Memory B cell (primary cell): Measurements from ENCODE around the gene RGS1.
A peak's percentile ranks its signal among the peaks of the same experiment; 100 is the strongest.

ENCODE experiments used
- ATAC-seq: fragments of 150-1000 bp; cut with Tn5 transposase; 2 replicates; pipeline ENCODE4 v1.10.0; 2021; ENCODE audit warnings: low read depth, mild to moderate bottlenecking, moderate library complexity
- DNase-seq, 2 donors: peaks; one replicate each; pipeline ENCODE4 v3.0.0; 2022; ENCODE audit warnings: low spot score in 2 of 2
- H3K27ac Mint-ChIP-seq: one replicate; pipeline ENCODE4 v1.8.0; 2022; ENCODE audit warnings: mild to moderate bottlenecking, moderate library complexity, mixed read lengths
- H3K27me3 Mint-ChIP-seq: one replicate; pipeline ENCODE4 v1.8.0; 2022; ENCODE audit warnings: mixed read lengths
- H3K36me3 Mint-ChIP-seq: one replicate; pipeline ENCODE4 v1.8.0; 2022; ENCODE audit warnings: mild to moderate bottlenecking, mixed read lengths
- H3K4me1 Mint-ChIP-seq: one replicate; pipeline ENCODE4 v1.8.0; 2022; ENCODE audit warnings: mixed read lengths
- H3K4me3 Mint-ChIP-seq: one replicate; pipeline ENCODE4 v1.8.0; 2022; ENCODE audit warnings: mild to moderate bottlenecking, moderate library complexity, mixed read lengths
- H3K9me3 Mint-ChIP-seq: one replicate; pipeline ENCODE4 v1.8.0; 2022; ENCODE audit warnings: mixed read lengths

Gene RGS1

GRCh38 chr1:192604979-192605620 lies 29.5 kb downstream of the RGS1 start:
- peaks cover 36% of the 10 kb centered on the region for H3K4me1 Mint-ChIP-seq
- H3K36me3 Mint-ChIP-seq: no peaks in the 10 kb centered on the region
- no peak overlapping the region for H3K4me3 Mint-ChIP-seq
- DNase-seq (peak in 1 of 2 donors; percentile 18), ATAC-seq (peak; percentile 41)
- H3K27me3 Mint-ChIP-seq: peaks cover 2% of the 10 kb centered on the region
- H3K27ac Mint-ChIP-seq: peak overlapping the region; percentile 89
- no peaks in the 10 kb centered on the region for H3K9me3 Mint-ChIP-seq

- peak overlapping the region; percentile 85 for H3K27ac Mint-ChIP-seq
- no peaks in the 10 kb centered on the region for H3K9me3 Mint-ChIP-seq
- H3K4me1 Mint-ChIP-seq: peaks cover 24% of the 10 kb centered on the region
- no peak overlapping the region for H3K4me3 Mint-ChIP-seq
- DNase-seq (no peak), ATAC-seq (no peak)
- no peaks in the 10 kb centered on the region for H3K36me3 Mint-ChIP-seq
- peaks cover 2% of the 10 kb centered on the region for H3K27me3 Mint-ChIP-seq
Observed at GRCh38 chr1:192608671-192609070, 33.1 kb downstream of the RGS1 start.

GRCh38 chr1:192609110-192610079 lies 33.8 kb downstream of the RGS1 start:
- Mint-ChIP-seq H3K36me3 (no peaks in the 10 kb centered on the region), H3K27me3 (peaks cover 2% of the 10 kb centered on the region), H3K4me1 (peaks cover 23% of the 10 kb centered on the region), H3K9me3 (no peaks in the 10 kb centered on the region), H3K27ac (peak overlapping the region; percentile 85), H3K4me3 (no peak overlapping the region)
- ATAC-seq (peak; percentile 91), DNase-seq (peak; percentile 63 to 85)

- H3K4me3 Mint-ChIP-seq: no peak overlapping the region
- peaks cover 5% of the 10 kb centered on the region for H3K27me3 Mint-ChIP-seq
- DNase-seq: peak in 1 of 2 donors; percentile 41
Observed at GRCh38 chr1:192610112-192610889, 34.7 kb downstream of the RGS1 start.

GRCh38 chr1:192615055-192615454 lies 39.5 kb downstream of the RGS1 start:
- no peak for DNase-seq
- H3K9me3 Mint-ChIP-seq: no peaks in the 10 kb centered on the region
- H3K4me1 Mint-ChIP-seq: no peaks in the 10 kb centered on the region
- no peak for ATAC-seq
- H3K27ac Mint-ChIP-seq: no peak overlapping the region
- H3K4me3 Mint-ChIP-seq: no peak overlapping the region
- peaks cover 6% of the 10 kb centered on the region for H3K27me3 Mint-ChIP-seq
- no peaks in the 10 kb centered on the region for H3K36me3 Mint-ChIP-seq

More at GRCh38 chr1:192610112-192610889, 34.7 kb downstream of the RGS1 start:
- H3K9me3 Mint-ChIP-seq: no peaks in the 10 kb centered on the region
- H3K36me3 Mint-ChIP-seq: no peaks in the 10 kb centered on the region
- peaks cover 20% of the 10 kb centered on the region for H3K4me1 Mint-ChIP-seq
- peak overlapping the region; percentile 85 for H3K27ac Mint-ChIP-seq
- no peak for ATAC-seq

- peaks cover 33% of the 10 kb centered on the region for H3K27me3 Mint-ChIP-seq
- H3K4me3 Mint-ChIP-seq: no peak overlapping the region
- DNase-seq (no peak), ATAC-seq (no peak)
- H3K4me1 Mint-ChIP-seq: no peaks in the 10 kb centered on the region
- H3K36me3 Mint-ChIP-seq: peaks cover 2% of the 10 kb centered on the region
- H3K9me3 Mint-ChIP-seq: peaks cover 5% of the 10 kb centered on the region
- H3K27ac Mint-ChIP-seq: no peak overlapping the region
Observed at GRCh38 chr1:192620071-192620635, 44.6 kb downstream of the RGS1 start.

GRCh38 chr1:192626366-192627179 lies 51.0 kb downstream of the RGS1 start:
- Mint-ChIP-seq H3K36me3 (peaks cover 2% of the 10 kb centered on the region), H3K9me3 (peaks cover 2% of the 10 kb centered on the region), H3K27ac (no peak overlapping the region), H3K4me3 (no peak overlapping the region), H3K4me1 (peaks cover 11% of the 10 kb centered on the region), H3K27me3 (peaks cover 38% of the 10 kb centered on the region)
- ATAC-seq: peak; percentile 90
- no peak for DNase-seq

GRCh38 chr1:192627901-192628300 lies 52.3 kb downstream of the RGS1 start:
- H3K36me3 Mint-ChIP-seq: peaks cover 2% of the 10 kb centered on the region
- H3K27ac Mint-ChIP-seq: no peak overlapping the region
- H3K27me3 Mint-ChIP-seq: peaks cover 30% of the 10 kb centered on the region

GRCh38 chr1:192628396-192629057 lies 53.0 kb downstream of the RGS1 start:
- Mint-ChIP-seq H3K27me3 (peaks cover 28% of the 10 kb centered on the region), H3K4me1 (peaks cover 11% of the 10 kb centered on the region), H3K4me3 (no peak overlapping the region), H3K36me3 (peaks cover 2% of the 10 kb centered on the region), H3K27ac (no peak overlapping the region), H3K9me3 (no peaks in the 10 kb centered on the region)
- DNase-seq: no peak
- ATAC-seq: no peak

More at GRCh38 chr1:192627901-192628300, 52.3 kb downstream of the RGS1 start:
- peaks cover 11% of the 10 kb centered on the region for H3K4me1 Mint-ChIP-seq
- H3K4me3 Mint-ChIP-seq: no peak overlapping the region
- no peaks in the 10 kb centered on the region for H3K9me3 Mint-ChIP-seq
- no peak for ATAC-seq
- no peak for DNase-seq

- Mint-ChIP-seq H3K36me3 (no peaks in the 10 kb centered on the region), H3K4me3 (no peak overlapping the region), H3K9me3 (no peaks in the 10 kb centered on the region), H3K4me1 (peaks cover 11% of the 10 kb centered on the region), H3K27me3 (peaks cover 20% of the 10 kb centered on the region), H3K27ac (no peak overlapping the region)
- no peak for ATAC-seq
- DNase-seq: no peak
Observed at GRCh38 chr1:192629612-192630011, 54.0 kb downstream of the RGS1 start.
